Memory B cell (primary cell): Measurements from ENCODE around the gene NPHP4.

Experiments
- ATAC-seq: fragments of 150-1000 bp; cut with Tn5 transposase; 2 replicates; pipeline ENCODE4 v1.10.0; 2021; ENCODE audit warnings: low read depth, mild to moderate bottlenecking, moderate library complexity
- DNase-seq, 2 donors: peaks; one replicate each; pipeline ENCODE4 v3.0.0; 2022; ENCODE audit warnings: low spot score in 2 of 2
- H3K27ac Mint-ChIP-seq: one replicate; pipeline ENCODE4 v1.8.0; 2022; ENCODE audit warnings: mild to moderate bottlenecking, moderate library complexity, mixed read lengths
- H3K27me3 Mint-ChIP-seq: one replicate; pipeline ENCODE4 v1.8.0; 2022; ENCODE audit warnings: mixed read lengths
- H3K36me3 Mint-ChIP-seq: one replicate; pipeline ENCODE4 v1.8.0; 2022; ENCODE audit warnings: mild to moderate bottlenecking, mixed read lengths
- H3K4me1 Mint-ChIP-seq: one replicate; pipeline ENCODE4 v1.8.0; 2022; ENCODE audit warnings: mixed read lengths
- H3K4me3 Mint-ChIP-seq: one replicate; pipeline ENCODE4 v1.8.0; 2022; ENCODE audit warnings: mild to moderate bottlenecking, moderate library complexity, mixed read lengths
- H3K9me3 Mint-ChIP-seq: one replicate; pipeline ENCODE4 v1.8.0; 2022; ENCODE audit warnings: mixed read lengths

NPHP4 gene

GRCh38 chr1:5822726-5823125 lies 169.5 kb downstream of the NPHP4 start:
- Mint-ChIP-seq H3K27ac (no peak overlapping the region), H3K9me3 (peaks cover 3% of the 10 kb centered on the region), H3K27me3 (peaks cover 5% of the 10 kb centered on the region), H3K4me3 (no peak overlapping the region), H3K36me3 (no peaks in the 10 kb centered on the region), H3K4me1 (no peaks in the 10 kb centered on the region)
- DNase-seq (no peak), ATAC-seq (no peak)

GRCh38 chr1:5822266-5822665 lies 170.0 kb downstream of the NPHP4 start:
- H3K4me1 Mint-ChIP-seq, result no peaks in the 10 kb centered on the region
- ATAC-seq (no peak), DNase-seq (no peak)
- H3K4me3 Mint-ChIP-seq, result no peak overlapping the region
- H3K36me3 Mint-ChIP-seq, result no peaks in the 10 kb centered on the region
- H3K27me3 Mint-ChIP-seq, result peaks cover 6% of the 10 kb centered on the region
- H3K27ac Mint-ChIP-seq, result no peak overlapping the region
- peaks cover 3% of the 10 kb centered on the region for H3K9me3 Mint-ChIP-seq

- Mint-ChIP-seq H3K4me3 (no peak overlapping the region), H3K4me1 (no peaks in the 10 kb centered on the region), H3K9me3 (peaks cover 3% of the 10 kb centered on the region), H3K36me3 (no peaks in the 10 kb centered on the region), H3K27me3 (peaks cover 10% of the 10 kb centered on the region), H3K27ac (no peak overlapping the region)
- no peak for ATAC-seq
- no peak for DNase-seq
Observed at GRCh38 chr1:5821540-5822176, 170.6 kb downstream of the NPHP4 start.

- no peak for DNase-seq
- H3K9me3 Mint-ChIP-seq, result peaks cover 3% of the 10 kb centered on the region
- H3K27me3 Mint-ChIP-seq, result peaks cover 16% of the 10 kb centered on the region
- no peak overlapping the region for H3K27ac Mint-ChIP-seq
- H3K36me3 Mint-ChIP-seq, result no peaks in the 10 kb centered on the region
- ATAC-seq, result no peak
- H3K4me3 Mint-ChIP-seq, result no peak overlapping the region
- H3K4me1 Mint-ChIP-seq, result no peaks in the 10 kb centered on the region
Observed at GRCh38 chr1:5820026-5820421, 172.2 kb downstream of the NPHP4 start.

- Mint-ChIP-seq H3K9me3 (peaks cover 3% of the 10 kb centered on the region), H3K4me1 (no peaks in the 10 kb centered on the region), H3K27ac (no peak overlapping the region), H3K27me3 (peaks cover 16% of the 10 kb centered on the region), H3K36me3 (no peaks in the 10 kb centered on the region), H3K4me3 (no peak overlapping the region)
- DNase-seq (no peak), ATAC-seq (no peak)
Observed at GRCh38 chr1:5819391-5820025, 172.7 kb downstream of the NPHP4 start.

DNA sequence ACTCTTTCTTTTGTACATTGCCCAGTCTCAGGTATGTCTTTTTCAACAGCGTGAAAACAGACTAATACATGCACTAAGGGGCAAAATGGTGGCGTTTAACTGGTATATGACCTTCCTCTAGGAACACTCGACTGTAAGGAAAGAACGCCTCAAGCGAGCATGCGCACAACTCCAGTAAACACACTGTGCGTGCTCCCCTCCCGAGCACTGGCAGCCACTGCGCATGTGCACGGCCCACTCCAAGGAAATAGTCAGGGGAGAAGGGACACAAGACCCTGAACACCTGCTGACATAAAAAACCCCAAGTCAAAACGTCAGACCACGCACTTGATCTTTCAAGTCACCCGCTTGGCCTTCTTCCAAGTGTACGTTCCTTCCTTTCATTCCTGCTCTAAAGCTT lies 173.5 kb downstream of the NPHP4 start:
- Mint-ChIP-seq H3K27ac (no peak overlapping the region), H3K4me3 (no peak overlapping the region), H3K4me1 (no peaks in the 10 kb centered on the region), H3K9me3 (peaks cover 3% of the 10 kb centered on the region), H3K27me3 (peaks cover 16% of the 10 kb centered on the region), H3K36me3 (no peaks in the 10 kb centered on the region)
- ATAC-seq (no peak), DNase-seq (no peak)

DNA sequence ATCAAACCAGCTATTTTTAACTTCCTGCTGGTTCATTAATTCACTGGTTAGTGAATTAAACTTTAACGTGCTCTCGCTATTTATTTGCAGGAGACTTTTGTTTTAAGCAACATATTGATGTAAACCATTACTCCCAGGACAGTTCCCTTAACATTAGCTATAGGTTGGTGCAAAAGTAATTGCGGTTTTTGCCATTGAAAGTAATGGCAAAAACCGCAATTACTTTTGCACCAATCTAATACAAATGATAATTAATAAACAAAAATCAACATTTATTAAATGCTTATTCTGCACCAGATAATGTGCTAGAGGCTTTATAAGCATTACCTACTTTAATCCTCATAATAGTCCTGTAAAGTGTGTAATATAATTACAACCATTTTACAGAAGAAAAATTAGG lies 176.5 kb downstream of the NPHP4 start:
- Mint-ChIP-seq H3K4me1 (no peaks in the 10 kb centered on the region), H3K36me3 (no peaks in the 10 kb centered on the region), H3K9me3 (peaks cover 3% of the 10 kb centered on the region), H3K27me3 (peaks cover 12% of the 10 kb centered on the region), H3K27ac (no peak overlapping the region), H3K4me3 (no peak overlapping the region)
- ATAC-seq, result no peak
- no peak for DNase-seq

DNA sequence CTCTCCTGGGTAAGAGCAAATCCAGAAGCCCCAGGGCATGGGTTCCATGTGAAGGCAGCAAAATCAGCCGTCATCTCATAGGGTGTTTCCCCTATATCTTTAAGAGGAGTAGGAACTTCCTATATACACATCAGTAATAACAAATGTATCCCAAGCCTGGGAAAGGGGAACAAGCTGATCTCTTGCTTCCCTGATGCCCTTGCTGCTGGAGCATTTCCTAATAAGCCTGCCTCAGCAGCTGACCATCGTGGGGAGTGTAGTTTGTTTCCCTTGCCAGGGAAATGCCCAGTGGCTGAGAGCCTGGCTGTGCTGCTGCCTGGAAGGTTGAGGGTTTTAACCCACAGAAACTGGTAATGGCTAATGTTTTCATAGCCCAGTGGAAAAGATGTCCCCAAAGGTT lies 177.0 kb downstream of the NPHP4 start:
- DNase-seq, result no peak
- Mint-ChIP-seq H3K27ac (no peak overlapping the region), H3K36me3 (no peaks in the 10 kb centered on the region), H3K4me3 (no peak overlapping the region), H3K4me1 (no peaks in the 10 kb centered on the region), H3K27me3 (peaks cover 11% of the 10 kb centered on the region), H3K9me3 (peaks cover 3% of the 10 kb centered on the region)
- no peak for ATAC-seq

- no peak for ATAC-seq
- H3K4me3 Mint-ChIP-seq, result no peak overlapping the region
Observed at GRCh38 chr1:5814046-5814619, 178.1 kb downstream of the NPHP4 start.

DNA sequence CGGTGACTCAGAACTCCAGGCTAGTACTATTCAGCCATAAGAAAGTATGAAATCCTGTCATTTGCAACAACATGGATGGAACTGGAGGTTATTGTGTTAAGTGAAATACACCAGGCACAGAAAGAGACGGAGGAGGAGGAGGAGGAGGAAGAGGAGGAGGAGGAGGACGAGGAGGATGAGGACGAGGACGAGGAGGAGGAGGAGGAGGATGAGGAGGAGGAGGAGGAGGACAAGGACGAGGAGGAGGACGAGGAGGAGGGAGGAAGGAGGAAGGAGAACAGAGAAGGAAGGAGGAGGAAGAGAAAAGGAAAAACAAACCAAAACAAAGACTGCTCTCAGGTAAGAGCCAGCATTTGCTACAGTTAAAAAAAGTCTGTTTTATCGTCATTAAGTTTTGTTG lies 178.7 kb downstream of the NPHP4 start:
- Mint-ChIP-seq H3K27me3 (peaks cover 11% of the 10 kb centered on the region), H3K36me3 (no peaks in the 10 kb centered on the region), H3K4me3 (no peak overlapping the region), H3K4me1 (no peaks in the 10 kb centered on the region), H3K27ac (no peak overlapping the region), H3K9me3 (peaks cover under 1% of the 10 kb centered on the region)
- ATAC-seq (no peak), DNase-seq (no peak)

More at GRCh38 chr1:5814046-5814619, 178.1 kb downstream of the NPHP4 start:
- Mint-ChIP-seq H3K4me1 (no peaks in the 10 kb centered on the region), H3K27me3 (peaks cover 11% of the 10 kb centered on the region), H3K27ac (no peak overlapping the region), H3K9me3 (peaks cover 3% of the 10 kb centered on the region), H3K36me3 (no peaks in the 10 kb centered on the region)
- no peak for DNase-seq
